SK-N-MC (cell line): ENCODE measurements around the gene EDC3.

Experiments
- EZH2 ChIP-seq: fragments of 200-600 bp; sonication (generic); IDR thresholded peaks from one replicate; pipeline ENCODE4 v1.6.1; 2017; ENCODE audit warnings: antibody characterized with exemption
- POLR2AphosphoS5 ChIP-seq: IDR thresholded peaks from 2 replicates; pipeline ENCODE4 v1.6.1; 2012; ENCODE audit warnings: mild to moderate bottlenecking, low read depth, low read length, borderline replicate concordance

GRCh38 chr15:74611834-74612233 is 84.0 kb downstream of the EDC3 start:
- TF ChIP-seq EZH2 = no peak
- TF ChIP-seq POLR2AphosphoS5 = no peak
